AG09319 (cell line): ENCODE results near the gene SPATS2L.

ENCODE experiments used
- DNase-seq: peaks from one replicate; pipeline ENCODE4 v3.0.0-alpha.2; 2010; ENCODE audit warnings: low read depth; ENCODE audit errors: extremely low read depth
- TF ChIP-seq, protein P1 (sequence below): IDR thresholded peaks from 2 replicates; pipeline ENCODE4 v1.5.1; 2011; ENCODE audit warnings: low read depth, mild to moderate bottlenecking, inconsistent platforms, low read length, moderate library complexity

SPATS2L gene

DNA sequence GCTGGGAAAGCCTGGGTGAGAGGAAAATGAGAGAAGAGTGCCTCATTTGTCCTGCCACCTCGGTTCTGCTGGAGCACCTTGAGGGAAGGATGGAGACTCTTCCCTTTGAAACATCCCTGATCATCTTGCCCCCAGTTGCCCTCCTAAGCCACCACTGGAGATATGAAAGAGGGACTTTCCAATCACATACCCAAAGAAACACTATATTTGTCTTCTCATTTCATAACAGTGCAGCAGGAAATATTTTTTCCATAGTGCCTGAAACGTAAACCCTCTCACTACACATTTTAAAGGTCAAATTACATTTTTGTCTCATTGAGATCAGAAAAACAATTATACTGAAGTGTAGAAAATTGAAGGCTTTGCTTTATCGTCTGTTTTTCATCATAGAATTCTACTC lies 140.1 kb downstream of the SPATS2L start:
- no peak for DNase-seq
- TF ChIP-seq, protein P1, sequence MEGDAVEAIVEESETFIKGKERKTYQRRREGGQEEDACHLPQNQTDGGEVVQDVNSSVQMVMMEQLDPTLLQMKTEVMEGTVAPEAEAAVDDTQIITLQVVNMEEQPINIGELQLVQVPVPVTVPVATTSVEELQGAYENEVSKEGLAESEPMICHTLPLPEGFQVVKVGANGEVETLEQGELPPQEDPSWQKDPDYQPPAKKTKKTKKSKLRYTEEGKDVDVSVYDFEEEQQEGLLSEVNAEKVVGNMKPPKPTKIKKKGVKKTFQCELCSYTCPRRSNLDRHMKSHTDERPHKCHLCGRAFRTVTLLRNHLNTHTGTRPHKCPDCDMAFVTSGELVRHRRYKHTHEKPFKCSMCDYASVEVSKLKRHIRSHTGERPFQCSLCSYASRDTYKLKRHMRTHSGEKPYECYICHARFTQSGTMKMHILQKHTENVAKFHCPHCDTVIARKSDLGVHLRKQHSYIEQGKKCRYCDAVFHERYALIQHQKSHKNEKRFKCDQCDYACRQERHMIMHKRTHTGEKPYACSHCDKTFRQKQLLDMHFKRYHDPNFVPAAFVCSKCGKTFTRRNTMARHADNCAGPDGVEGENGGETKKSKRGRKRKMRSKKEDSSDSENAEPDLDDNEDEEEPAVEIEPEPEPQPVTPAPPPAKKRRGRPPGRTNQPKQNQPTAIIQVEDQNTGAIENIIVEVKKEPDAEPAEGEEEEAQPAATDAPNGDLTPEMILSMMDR = no peak

DNA sequence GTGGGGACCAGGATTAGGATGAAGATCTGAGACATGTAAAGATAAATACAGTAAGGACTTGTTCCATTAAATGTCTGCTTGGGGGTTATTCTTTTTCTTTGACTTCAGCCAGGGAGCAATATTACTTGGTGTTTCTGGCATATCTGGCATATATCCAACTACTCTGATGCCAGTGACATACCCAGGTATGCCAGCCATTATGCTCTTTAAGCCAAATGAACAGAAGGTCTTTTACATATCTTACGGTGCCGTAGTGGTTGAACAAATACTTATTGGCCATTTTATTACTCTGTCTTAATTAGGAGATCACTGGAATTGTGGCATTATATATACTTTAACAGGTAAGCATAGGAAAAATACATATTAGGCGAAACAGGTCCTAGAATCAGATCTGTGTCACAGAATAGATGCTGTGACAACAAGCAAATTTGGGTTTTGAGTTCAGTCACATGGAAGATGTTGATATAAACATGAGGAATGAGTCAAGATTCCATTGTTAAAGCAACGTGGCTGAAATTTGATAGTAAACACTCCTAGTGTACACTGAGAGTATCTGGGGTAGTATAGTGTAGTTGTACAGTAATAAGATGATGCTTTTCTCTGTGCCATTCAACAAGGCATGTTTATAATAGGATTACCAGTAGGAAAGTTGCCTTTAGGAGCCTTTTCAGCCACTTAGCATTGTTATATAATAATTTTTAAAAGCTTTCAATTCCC lies 140.8 kb downstream of the SPATS2L start:
- TF ChIP-seq, protein P1 = no peak
- DNase-seq = no peak

DNA sequence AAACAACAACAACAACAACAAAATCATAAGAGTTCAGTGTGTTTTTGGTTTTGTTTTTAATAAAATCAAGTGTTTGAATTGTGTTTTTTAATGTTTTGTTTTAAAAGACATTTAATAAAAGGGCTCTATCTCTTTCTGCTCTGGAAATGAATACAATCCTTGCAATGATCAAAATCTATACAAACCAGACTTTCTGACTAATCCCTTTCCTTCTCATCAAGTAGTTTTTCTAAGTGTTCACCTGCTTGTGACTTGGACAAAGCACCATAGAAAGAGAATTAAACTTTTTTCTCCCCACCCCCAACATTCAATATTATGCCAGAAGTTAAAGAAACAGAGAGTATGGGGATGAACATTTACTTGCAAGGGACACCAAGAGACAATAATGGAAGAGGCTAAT lies 142.0 kb downstream of the SPATS2L start:
- TF ChIP-seq, protein P1 = no peak

DNA sequence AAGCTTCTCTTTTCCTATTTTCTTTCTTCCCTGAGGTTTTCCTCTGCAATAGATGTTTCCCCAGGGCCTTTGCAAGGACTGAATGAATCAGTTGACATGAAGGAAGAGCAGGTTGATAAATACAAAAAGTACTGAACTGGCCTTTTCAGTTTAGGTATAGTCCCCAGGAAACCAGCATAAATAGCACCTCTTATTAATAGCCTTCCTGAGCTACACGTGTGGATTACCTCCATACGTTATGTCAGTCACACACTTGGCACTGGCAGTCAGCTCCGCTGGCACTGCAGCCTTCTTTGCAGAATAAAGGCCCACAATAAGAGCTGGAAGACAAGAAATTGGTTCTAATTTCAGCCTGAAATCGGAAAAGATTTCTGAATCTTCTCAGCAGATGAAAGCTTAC lies 142.7 kb downstream of the SPATS2L start:
- TF ChIP-seq, protein P1 = no peak
- DNase-seq = no peak

More for the DNA sequence above, 142.0 kb downstream of the SPATS2L start:
- no peak for DNase-seq

DNA sequence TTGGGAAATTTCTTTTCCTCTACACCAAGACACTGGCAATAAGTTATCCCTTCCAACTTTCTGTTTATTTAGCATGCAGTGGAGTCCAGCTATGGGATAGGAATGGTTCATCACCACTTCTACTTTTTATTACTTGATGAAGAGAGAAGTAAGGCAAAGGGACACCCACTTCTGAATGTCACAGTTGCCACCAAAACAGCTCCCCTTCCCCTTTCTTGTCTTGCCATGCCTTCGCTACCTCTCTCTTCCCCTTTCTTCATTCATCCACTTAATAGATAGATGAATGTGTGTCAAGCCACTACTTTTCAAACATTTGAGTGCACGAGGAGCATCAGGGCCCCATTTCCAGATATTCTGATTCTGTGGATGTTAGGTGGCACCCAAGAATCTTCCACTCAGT lies 143.8 kb downstream of the SPATS2L start:
- no peak for DNase-seq
- TF ChIP-seq, protein P1 = no peak

DNA sequence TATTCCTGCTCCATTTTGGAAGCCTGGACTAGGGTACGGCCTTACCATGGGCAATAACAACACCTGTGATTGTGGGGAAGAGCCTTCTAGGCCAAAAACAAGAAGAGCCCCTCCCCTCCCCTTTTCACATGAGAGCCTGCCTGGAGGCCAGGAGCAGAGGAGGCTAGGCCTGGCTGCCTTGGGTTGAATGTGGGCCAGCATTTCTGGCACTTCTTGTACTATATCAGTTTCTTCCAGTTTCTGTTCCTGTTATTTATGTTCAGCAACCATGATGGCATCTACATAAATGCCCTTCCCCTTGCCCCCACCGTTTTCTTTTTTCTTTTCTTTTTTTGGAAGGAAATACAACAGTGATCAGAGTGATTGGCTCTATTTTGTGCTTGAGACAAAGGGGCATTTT lies 145.0 kb downstream of the SPATS2L start:
- TF ChIP-seq, protein P1 = no peak
- DNase-seq = no peak

DNA sequence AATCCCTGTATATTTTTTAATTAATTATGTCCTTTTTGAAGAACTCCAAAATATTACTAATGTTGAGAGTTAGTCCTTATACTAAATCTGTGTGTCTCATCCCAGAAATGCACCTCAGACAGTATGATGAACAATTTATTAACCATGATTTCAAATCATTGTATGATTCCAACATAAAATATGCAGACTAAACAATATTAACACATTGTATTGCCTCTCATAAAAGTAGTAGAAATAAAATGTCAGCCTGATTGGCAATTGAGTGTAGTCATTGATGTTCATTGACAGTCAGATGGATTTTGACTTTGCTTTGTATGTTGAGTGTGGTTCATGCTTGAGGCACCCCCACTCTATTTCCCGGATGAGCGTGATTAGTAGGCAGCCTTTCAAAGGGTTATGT lies 145.9 kb downstream of the SPATS2L start:
- TF ChIP-seq, protein P1 = no peak
- DNase-seq = no peak
